H1 (cell line): Measurements from ENCODE around the gene IQSEC3. TPM values are rescaled to one million over a fixed set of nuclear protein-coding genes. Genes with fewer than 3 reads are reported as not detected.

Experiments
- TEAD4 ChIP-seq: IDR thresholded peaks from 2 replicates; pipeline ENCODE4 v1.6.1; 2012; ENCODE audit warnings: low read depth, low read length, inconsistent platforms, mixed read lengths
- USF2 ChIP-seq: IDR thresholded peaks from 2 replicates; pipeline ENCODE4 v1.6.1; 2011; ENCODE audit warnings: low read length, improper control_type of control experiment
- polyA plus RNA-seq, 7 experiments: library from polyadenylated mRNA; depleted of rRNA in 3 of 7; stranded (reverse) in 5 of 7; unstranded in 2 of 7; fragments of >200 nt in 5 of 7; fragments of 200-250 nt in 2 of 7; gene quantifications; 1 replicate in 5 of 7; 2 replicates in 1 of 7; 4 replicates in 1 of 7; pipeline versions ENCODE4 v1.2.1 to v1.2.3, GENCODE V29; 2011 to 2013; ENCODE audit warnings: missing spikeins in 2 of 7, mixed read lengths in 2 of 7
- total RNA-seq: library from RNA; stranded (reverse); fragmentation: NEBNext Ultra II Directional; extraction: Animal tissue kit (Norgen Biotek cat#: 25700); gene quantifications from 2 replicates; pipeline ENCODE4 v1.2.1, GENCODE V29; 2021

Gene IQSEC3
- total and polyA plus RNA-seq, 2 of the 8 experiments (the other 6 are each of a cell fraction or from before 2014, with no cell fraction given) = 1.2 to 3.1 TPM

GRCh38 chr12:167959-168600, 101.5 kb downstream of the IQSEC3 start (continued):
- TF ChIP-seq TEAD4 (no peak), USF2 (no peak)
